ENCODE measurements around the gene HNF1B.

Gene HNF1B

DNA sequence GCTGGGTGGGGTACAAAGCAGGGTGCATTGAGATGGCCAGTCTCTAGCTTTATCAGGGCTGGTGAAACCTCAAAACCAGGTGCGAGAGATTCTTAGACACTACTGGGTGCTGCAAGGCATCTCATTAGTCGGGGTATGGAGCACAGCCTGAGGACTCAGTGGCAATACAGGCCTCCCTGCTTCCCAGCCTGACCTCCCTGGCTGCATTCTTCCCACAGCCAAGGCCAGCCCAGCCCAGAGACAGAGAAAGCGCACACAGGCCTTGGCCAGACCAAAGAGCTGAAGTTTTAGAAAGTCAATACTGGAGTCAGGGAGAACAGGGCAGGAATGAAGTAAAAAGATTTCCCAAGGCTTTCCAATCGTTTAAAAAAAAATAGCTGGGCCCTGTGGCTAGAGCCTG is 12.5 kb downstream of the HNF1B start:
- no peak for DNase-seq

DNA sequence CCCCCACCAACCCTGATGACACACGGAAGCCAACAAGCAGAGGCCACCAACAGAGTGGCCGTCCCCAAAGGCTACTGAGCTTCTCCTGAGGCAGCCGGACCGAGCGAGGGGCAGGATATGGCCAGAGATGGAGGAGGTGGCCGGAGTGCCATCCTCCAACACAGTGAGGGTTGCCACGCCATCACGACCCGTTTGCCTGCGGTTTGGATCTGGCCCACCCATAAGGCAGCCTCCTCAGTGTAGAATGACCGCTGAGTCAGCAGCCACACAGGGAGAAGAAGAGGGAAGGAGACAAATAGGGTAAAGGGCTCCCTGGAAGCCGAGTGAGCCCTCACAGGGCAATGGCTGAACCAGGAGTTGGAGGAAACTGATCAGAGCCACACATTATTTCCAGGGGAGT is 13.8 kb downstream of the HNF1B start:
- DNase-seq, result no peak

DNA sequence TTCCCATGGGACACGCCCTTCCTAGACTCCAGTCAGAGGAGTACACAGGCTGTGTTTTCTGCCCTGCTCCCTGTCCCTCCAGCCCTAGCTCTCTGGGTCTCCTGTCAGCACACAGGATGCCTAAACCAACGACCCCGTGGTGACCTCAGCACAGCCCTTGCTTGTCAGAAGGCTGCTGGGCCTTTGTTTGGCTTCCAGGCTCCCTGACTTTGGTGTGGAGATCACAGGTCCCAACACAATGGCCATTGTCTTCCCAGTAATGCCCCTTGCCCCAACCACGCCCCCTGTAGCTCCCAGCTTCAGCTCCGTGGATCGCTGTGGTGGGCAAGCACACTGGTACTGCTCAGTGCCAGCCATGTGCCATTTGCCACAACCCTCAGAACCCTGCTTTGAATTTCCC is 15.0 kb downstream of the HNF1B start:
- no peak for DNase-seq

DNA sequence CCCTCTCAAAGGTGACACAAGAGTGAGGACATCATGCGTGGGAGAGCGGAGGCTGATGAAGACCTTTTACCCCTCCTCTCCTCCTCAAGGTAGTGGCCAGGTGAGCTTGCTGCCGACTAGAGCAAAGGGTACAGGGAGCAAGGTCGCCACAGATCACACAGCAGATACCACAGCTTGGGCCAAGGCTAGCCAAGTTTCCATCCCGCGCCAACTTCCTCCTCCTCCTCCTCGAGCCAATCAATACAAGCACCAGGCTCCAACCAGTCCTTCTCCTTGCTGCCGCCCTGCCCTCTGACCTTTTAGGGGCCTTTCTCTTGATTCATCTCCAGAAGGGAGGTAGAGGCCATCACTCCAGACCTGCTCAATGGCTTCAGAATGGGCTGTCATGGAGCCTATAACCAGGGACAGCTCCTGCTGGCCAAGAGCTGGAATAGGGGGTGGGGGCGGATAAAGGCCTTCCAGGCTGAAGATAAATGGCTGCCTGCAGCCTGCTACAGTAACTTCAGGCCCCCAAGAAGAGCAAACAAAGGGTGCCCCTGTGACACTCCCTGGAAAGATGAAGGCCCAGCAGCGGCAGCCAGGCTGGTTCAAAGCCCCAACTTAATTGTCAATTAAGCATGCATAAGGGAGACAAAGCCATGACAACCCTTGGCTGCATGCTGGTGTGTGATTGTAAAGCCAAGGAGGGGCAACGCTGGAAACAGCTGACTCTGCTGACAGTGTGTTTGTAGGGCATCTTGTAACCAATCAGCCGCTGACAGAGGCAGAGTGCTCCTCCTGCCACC is 17.8 kb downstream of the HNF1B start:
- DNase-seq, result no peak

DNA sequence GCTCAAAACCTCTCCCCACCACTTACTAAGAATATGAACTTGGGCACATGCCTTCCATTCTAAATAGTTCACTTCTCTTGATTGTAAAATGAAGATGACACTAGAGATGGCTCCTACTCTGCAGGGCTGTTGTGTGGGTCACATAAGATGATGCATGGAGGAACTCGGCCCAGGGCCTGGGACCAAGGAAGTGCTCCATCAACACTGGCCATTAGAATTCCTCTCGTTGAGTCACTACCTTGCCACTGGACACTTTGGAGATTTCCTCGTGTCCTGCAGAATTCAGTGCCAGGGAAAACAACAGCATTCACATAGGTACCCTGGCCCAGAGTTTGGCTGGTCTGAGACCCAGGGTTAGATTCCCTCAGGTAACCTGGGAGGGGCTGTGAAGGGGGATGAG is 18.6 kb downstream of the HNF1B start:
- no peak for DNase-seq

DNA sequence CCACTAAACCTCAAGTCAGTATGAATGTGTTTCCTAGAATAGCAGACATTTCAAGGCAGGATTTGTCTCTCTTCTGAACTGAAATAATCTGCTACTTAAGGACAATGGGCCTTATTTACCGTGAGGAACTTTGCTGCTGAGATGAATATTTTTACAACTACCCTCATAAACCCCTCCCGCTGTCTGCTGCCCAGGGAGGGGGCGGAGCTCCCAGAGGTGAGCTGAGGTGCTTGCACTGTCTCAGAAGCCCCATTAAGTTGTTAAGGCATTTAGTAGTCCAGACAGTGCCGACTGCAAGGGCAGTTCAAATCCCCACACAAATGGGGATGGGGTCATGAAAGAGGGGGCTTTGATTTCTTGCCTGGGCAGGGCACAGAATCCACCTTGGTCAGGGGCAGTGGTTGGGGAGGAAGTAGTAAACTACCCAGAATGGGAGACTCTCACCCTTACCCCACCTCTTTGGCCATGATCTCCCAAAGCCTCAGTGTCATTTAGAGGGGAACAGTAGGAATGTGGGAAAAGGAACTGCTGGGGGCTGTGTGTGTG is 19.2 kb downstream of the HNF1B start:
- no peak for DNase-seq

DNA sequence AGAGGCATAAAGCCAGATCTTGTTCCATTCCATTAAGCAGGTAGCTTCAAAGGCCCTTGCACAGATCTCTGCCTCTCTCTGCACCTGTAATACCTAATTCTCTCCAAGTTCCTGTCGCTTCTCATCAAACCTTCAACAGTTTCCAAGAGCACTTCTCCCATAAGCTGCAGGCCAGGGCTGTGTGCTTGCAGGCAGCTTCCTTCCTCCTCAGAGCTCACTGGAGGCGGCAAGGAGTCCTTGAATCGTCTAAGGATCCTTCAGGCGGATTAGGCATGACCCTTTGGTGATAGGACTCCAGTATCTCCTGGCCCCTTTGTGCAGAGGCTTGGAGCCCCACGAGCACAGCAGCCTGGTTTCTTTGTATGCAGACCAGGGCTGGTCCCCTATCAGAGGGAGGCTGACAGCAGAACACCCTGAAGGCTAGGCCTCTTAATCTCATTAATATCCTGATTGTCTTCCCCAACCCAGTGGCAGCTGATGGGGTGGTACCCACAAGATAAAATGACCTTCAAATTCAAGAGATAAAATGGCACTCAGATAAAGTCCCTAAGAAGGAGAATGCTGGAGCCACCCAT is 19.8 kb downstream of the HNF1B start:
- DNase-seq, result no peak

DNA sequence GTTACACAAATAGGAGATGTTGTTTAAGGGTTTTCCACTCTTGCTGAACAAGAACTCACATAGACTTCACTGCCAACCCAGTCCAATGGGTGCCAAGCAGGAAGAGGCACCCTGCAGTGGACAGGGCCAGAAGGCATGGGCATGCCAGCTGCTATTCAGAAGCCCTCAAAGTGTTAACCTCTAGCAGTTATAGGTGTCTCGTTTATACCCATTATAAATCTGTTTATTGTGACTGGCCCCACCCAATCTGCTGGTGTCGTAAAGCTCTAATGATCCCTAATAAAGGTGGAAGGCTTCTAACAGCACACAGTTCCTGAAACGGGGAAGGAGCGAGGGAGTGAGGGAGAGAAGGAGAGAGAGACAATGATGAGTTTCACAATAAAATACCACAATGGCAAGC is 23.9 kb downstream of the HNF1B start:
- no peak for DNase-seq

DNA sequence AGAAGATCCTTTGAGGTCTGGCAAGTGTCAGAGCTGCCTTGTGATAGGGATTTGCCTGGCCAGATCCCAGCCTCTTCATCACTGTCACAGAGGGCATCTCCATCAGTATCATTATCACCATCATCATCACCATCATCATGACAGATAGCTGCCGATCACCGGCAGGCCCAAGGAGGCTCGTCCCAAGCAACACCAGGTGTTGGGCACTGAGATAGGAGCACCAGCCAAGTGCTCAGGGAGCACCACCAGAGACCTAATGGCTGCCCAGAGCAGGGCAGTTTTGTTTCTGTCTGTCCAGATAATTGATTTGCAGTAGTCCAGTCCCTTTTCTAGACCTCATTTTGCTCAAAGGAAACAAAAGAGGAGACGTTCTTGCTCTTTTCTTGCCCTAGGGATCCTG is 25.0 kb downstream of the HNF1B start:
- no peak for DNase-seq

DNA sequence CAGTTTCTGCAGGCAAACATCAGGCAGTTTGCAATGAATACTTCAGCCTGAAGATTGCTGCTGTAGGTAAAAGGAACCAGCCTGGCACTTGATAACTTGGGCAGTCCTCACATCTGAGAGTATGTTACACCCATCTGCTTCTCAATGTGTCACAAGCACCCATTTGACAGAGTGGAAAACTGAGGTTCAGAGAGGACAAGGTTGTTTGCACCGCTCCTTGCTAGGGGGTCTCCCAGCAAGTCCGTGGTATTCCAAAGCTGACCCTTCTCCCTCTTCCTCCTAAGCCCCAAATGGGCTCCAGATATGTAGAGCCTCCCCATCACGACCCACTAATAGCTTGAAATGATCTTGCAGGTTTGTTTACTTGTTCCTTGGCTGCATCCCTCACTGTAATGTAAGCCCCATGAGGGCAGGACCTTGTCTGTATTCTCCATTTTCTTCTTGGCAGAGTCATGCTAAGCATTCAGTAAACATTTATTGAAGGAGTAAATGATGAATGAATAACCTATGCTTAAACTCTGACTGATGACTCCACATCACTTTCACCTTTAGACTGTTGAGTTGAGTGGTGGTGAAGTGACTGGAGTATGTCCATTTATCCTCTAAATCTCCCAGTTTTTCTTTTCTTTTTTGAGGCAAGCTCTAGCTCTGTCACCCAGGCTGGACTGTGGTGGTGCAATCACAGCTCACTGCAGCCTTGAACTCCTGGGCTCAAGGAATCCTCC is 26.4 kb downstream of the HNF1B start:
- DNase-seq, result no peak

DNA sequence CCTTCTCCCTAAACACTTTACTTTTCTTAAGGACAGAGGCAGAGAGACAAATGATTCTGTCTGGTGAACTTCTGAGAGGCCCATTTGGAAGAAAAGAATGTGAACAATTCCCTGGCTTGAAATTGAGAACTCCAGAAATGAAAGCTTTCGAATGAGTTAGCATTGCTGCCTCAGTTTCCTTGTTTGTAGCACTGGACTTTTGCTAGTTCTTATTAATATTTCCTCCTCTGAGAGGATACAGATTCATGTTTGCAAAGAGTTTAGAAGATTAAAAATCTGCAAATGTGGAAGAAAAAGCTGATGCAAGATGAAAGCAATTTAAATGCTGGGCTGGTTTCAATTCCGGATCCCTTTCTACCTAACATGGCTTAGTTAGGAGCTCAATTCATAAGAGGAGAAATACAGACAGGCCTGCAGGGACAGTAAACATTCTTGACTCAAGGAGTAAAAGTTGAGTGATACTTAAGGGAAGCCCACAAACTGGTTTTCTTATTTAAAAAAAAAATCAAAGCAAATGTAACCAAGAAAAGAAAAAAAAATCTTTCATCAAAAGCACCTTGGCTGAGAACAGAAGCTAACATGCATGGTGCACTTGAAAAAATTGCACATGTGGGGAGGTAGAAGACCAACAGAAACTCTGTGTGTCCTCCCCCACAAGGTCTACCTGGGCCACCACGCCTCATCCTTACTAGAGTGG is 27.1 kb downstream of the HNF1B start:
- DNase-seq, result no peak

DNA sequence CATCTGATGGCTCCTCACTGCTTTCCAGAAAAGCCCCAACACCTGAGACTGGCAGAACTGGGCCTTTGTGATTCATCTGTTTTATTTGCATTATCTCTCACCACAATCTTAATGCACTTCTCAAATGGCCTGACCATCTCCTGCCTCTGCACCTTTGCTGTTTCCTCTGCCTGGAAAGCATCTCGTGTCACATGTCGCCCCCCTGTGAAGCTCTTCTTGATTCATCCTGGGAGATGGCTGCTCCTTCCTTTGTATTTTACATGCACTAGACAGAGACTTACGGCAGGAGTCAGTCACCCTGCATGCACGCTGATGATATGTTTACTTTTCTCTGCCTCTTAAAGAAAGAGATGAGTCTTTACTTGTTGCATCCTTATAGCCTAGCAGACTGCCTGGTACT is 30.0 kb downstream of the HNF1B start:
- DNase-seq, result no peak

DNA sequence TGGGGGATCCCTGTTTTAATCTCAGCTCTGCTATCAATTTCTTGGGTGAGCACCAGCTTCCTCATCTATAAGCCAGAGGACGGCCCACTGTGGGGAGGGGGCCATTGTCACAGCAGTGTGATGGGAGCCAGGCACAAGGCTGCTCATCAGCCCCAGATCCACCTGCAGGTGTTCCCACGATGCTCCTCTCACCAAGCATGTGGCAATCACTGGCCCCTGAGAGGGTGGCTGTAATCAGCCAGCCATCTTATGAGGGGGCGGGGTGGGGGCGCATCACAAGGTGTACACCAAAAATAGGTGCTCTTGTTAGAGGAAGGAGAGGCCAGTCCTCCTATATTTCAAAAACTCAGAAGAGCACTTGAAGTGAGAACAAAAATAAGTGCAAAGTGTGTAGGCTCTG is 31.2 kb downstream of the HNF1B start:
- no peak for DNase-seq

DNA sequence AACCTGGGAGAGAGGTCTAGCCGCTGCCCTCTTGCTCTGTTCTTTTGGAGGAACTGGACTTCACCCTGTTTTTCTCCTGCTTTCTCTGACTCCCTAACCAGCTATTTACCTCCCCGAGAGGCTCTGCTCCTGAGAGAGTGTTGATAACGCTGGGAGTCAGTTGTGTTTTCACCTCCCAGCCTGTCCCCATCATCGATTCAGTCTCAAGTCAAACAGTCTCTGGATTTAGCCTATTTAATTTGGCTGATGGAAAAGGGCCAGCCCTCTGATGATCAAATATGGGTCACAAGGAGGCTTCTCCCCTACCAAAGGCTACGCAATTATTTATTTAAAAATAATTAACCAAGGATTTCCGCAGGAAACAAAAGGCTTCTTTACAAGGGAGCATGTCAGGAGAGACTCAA is 31.8 kb downstream of the HNF1B start:
- no peak for DNase-seq

DNA sequence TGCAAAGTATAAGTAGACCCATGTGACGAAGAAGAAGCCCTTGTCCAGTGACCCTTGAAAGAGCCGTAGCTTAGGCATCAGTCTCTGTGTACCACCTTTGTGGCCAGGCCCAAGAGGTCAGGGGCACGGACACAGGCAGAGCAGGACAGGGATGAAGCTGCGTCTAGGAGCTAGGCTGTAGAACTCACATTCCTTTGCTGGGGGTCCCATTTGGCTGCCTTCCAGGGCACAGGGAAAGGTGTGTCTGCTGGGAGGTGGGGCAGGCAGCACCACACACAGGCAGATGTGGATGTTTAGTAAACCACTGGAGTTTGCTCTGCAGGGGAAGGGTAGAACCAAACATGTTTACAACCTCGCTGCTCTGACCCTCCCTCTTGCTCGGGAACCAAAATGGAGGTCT is 33.7 kb downstream of the HNF1B start:
- DNase-seq, result no peak

DNA sequence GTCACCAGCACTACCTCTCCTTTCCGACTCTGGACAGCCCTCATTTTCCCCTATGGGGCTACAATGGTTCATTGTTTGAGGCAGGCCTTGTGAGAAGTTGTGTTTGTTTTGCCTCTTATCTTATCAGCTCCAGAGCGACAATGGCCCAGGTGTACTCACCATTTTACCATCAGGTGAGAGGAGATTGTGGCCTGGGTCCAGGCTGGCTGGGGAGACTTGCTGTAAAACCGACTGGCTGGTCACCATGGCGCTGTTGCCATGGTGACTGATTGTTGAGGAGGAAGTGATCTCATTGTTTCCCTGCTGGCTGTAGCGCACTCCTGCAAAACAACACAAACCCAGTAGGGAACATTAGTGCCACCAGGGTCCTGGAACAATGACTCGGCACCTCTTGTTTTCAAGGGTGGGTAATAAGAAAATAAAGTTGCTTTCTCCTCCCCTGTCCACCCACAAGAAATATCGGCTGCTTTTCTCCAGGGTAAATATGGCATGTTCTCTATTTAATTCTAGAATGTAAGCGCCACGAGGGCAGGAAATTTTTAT is 34.4 kb downstream of the HNF1B start:
- DNase-seq, result no peak

DNA sequence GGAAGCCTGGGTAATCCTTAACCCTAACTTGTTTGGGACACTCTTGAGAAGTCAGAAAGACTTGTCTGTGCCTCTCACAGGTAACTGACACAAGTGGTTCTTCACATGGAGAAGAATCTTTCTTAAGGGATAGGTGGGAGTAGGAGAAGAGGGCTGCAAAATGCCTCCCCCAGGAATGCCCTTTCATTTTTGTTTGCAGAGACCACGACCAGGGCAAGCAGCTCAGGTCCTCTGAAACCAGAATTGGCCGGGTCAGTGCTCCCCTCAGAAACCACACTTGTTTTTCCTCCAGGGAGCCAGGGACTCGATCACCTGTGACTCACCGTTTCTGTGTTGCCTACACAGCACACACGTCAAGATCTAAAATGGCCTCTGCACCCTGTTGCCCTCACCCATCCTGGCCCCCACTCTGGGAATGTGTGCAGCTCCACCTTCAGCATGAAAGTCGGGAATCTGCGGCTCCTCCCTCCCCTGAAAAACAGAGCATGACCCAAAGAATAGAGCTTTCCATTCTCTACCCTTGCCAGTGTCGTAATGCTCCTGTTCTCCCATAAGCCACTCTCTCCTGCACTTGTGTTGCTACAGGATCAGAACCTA is 36.1 kb downstream of the HNF1B start:
- no peak for DNase-seq

DNA sequence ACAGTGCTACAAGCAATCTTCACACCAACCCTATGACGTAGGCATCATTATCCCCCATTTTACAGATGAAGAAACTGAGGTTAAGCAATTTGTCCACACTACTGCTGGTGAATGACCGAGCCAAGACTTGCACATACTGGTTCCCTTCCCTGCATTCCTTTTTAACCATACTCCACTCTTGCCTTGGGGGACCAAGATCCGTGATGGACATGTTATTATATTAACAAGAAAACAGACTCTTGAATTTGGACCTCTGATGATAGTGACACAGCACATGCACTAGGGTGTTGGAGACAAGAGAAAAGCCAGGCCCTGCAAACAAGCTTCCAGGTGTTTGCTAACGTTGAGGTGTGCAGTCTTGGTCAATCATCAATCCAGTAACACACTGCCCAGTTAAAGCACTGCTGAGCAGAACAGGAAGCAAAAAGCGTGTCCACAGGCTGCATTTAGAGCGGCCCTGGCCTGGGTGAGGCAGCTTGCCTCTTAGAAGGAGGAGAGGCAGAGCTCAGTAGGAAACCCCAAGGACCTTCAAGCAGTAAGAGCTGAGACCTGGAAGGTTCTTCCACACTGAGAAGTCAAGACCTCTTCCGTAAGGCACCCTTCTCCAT is 36.7 kb downstream of the HNF1B start:
- no peak for DNase-seq

DNA sequence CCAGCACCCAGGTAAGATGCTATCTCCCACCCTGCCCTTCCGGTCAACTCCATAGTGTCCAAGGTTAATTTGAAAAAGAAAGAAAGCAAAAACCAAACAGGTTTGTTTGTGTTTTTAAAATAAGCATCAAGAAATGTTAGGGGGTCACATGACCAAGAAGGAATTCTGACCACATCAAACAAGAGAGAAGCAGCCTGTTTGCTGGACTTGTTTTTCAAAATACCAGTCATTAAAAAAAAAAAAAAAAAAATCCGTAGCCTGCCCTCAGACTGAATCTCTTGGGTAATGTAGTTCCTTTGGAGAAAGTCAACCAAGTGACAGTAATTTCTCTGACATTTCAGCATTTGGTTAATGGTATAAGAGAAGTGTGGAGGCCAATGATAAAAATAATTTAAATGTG is 38.4 kb downstream of the HNF1B start:
- DNase-seq, result no peak

DNA sequence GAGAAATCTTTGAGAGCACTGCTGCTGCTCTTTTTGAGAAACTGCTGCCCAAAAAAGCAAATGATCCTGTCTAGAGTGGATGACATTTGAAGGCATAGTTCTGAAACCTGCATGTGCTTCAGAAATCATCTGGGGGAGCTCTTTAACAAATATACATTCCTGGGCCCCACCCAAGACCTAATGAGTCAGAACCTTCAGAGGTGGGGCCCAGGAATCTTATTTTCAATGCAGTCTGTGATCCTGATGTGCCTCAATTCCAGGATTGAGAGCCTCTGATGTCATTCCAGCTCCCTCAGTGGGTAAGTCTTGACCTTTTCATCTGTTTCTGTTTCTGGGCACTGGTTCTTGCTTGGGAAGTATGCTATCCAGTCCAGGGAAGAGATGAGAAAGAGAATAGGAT is 42.3 kb downstream of the HNF1B start:
- no peak for DNase-seq

DNA sequence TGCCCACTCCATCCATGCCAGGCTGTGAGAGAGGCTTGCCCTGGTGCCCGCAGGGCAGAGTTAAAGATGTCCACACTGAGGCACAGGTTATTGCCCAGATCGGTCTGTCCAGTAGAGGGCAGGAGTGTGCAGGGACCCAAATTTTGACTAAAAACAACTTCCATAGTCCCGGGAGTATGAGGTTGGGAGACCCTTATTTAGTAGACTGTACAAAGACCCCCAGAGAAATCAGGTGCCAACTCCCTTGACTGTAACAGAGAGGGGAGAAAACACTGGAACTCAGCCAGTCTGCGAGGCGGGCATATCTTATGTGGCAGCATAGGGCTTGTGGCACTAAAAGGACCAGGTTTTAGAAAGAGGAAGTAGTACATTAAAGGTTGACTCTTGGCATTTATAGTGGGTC is 43.4 kb downstream of the HNF1B start:
- peak; percentile 50 for DNase-seq

DNA sequence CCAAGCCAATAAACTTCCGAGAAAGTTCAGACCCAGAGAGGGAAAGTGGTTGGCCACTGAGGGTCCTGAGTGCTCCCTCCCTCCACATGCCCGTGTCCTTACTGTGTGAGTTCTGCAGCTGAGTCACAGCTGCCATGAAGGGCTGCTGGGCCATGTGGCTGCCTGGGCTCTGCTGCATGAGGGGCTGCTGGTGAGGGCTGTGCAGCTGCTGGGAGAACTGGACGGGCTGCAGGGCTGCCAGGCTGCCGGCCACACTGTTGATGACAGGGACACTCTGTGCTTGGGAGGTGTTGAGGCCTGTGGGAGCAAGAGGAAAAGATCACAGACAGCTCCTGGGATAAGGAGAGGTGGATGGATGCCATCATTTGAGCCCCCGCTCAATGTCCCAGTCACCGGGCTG is 44.0 kb downstream of the HNF1B start:
- DNase-seq, result no peak

Data from activated CD4-positive, CD25-positive, alpha-beta regulatory T cell treated with anti-CD3 and anti-CD28 coated beads, Interleukin-2, amount 50 U/mL, for 72 hours (primary cell).